Pons (tissue), 1 donor: Measurements from ENCODE around the gene CCDC90B.

Experiments used
- DNase-seq: peaks from one replicate; pipeline ENCODE4 v3.0.0-alpha.2; 2016; ENCODE audit warnings: low spot score

The CCDC90B gene

DNA sequence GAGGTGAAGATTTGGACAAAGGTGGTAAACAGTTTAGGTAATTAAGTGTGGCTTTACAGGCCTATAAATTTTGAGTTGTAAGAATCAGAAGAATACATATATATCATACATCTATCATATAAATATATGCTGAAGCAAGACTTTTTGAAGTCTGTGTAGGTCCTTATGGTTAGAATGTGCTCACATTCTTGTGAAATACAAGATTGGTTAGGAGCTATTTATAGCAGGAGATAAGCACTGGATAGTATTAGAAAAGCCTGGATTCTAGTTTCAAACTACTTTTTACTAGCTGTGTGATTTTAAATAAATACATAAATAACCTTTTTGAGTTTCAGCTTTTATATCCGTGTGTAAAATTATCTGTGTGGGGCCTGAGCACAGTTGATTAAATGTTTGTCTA, 50.3 kb downstream of the CCDC90B start:
- DNase-seq, result no peak

DNA sequence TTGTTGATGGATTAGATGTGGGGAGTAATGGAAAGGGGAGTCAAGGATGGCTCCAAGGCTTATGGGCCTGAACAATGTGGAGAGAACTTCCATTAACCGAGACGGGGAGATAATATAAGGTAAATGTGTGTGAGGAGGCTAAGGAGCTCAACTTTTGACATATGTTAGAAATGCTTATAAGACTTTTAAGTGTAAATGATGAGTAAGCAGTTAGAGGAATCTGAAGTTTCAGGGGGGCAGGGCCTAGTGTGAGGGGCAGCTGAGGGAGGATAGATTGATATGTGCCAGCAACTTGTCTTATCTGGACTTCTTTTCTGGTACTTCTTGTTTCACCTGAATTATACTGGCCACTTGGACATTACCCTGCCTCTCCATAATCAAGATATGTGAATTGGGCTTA, 62.7 kb downstream of the CCDC90B start:
- DNase-seq, result no peak

DNA sequence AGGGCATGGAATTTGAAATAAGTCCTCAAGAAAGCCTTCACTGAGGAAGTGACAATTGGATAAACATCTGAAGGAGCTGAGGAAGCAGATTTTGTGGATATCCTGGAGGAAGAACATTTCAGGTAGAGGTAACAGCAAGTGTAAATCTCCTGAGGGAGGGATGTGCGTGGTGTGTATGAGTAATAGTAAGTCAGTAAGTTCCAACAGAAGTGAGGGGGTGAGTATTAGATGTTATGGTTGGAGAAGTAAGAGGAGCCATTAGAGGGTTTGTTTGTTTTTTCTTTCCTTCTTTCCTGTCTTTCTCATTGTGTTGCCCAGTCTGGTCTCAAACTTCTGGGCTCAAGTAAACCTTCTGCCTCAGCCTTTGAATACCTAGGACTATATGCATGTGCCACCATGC, 63.7 kb downstream of the CCDC90B start:
- DNase-seq, result no peak

GRCh38 chr11:83221694-83222093, 64.5 kb downstream of the CCDC90B start:
- no peak for DNase-seq

GRCh38 chr11:83220260-83220659, 65.9 kb downstream of the CCDC90B start:
- no peak for DNase-seq

- DNase-seq, result no peak
Observed at GRCh38 chr11:83219095-83219494, 67.1 kb downstream of the CCDC90B start.
